OCI-LY7 (cell line): ENCODE results near the gene POGLUT3. TPM values are rescaled to one million over a fixed set of nuclear protein-coding genes. Genes with fewer than 3 reads are reported as not detected.

Experiments
- BruUV-seq: library from RNA; stranded (reverse); fragments of 400-500 nt; replicated peaks from 2 replicates; lab custom pipeline; 2021; lab: Mats Ljungman, UMichigan
- CTCF ChIA-PET: fragments of 300-600 bp; sonication (Branson Sonifier 250); formaldehyde crosslinking; loops from one replicate; lab custom pipeline; 2022; ENCODE audit warnings: antibody characterized with exemption; ENCODE audit not compliant: unreplicated experiment; lab: Charles Lee
- POLR2A ChIA-PET: fragments of 300-600 bp; sonication (Branson Sonifier 250); formaldehyde crosslinking; loops from one replicate; lab custom pipeline; 2022; ENCODE audit warnings: antibody characterized with exemption; lab: Charles Lee
- DNase-seq: peaks from one replicate; pipeline ENCODE4 v3.0.0-alpha.2; 2015; ENCODE audit warnings: low spot score
- H2AFZ ChIP-seq: fragments of 200-600 bp; sonication (generic), shearing (Covaris generic); 2 replicates; pipeline ENCODE4 v1.6.1; 2014; ENCODE audit warnings: mild to moderate bottlenecking, antibody characterized with exemption, low read length, moderate library complexity
- H3K27ac ChIP-seq: fragments of 200-600 bp; sonication (generic); 2 replicates; pipeline ENCODE4 v1.5.1; 2014; ENCODE audit warnings: mixed run types, low read depth, mild to moderate bottlenecking, moderate library complexity, low read length, inconsistent platforms; ENCODE audit not compliant: poor library complexity, severe bottlenecking
- H3K36me3 ChIP-seq: fragments of 200-600 bp; sonication (generic); 2 replicates; pipeline ENCODE4 v1.6.1; 2014; ENCODE audit warnings: mild to moderate bottlenecking, antibody characterized with exemption, low read length, moderate library complexity, mixed read lengths; ENCODE audit not compliant: insufficient read depth
- H3K4me1 ChIP-seq: fragments of 200-600 bp; sonication (generic); 2 replicates; pipeline ENCODE4 v1.5.1; 2014; ENCODE audit warnings: mild to moderate bottlenecking, low read length; ENCODE audit not compliant: insufficient read depth, poor library complexity, severe bottlenecking
- H3K4me2 ChIP-seq: fragments of 200-600 bp; sonication (generic); 2 replicates; pipeline ENCODE4 v1.6.1; 2014; ENCODE audit warnings: mild to moderate bottlenecking, low read length
- H3K4me3 ChIP-seq: fragments of 200-600 bp; sonication (generic); 2 replicates; pipeline ENCODE4 v1.5.1; 2014; ENCODE audit warnings: mild to moderate bottlenecking, low read depth, low read length; ENCODE audit not compliant: poor library complexity, severe bottlenecking
- H3K79me2 ChIP-seq: fragments of 200-600 bp; sonication (generic); 2 replicates; pipeline ENCODE4 v1.6.1; 2016; ENCODE audit warnings: low read depth, mild to moderate bottlenecking, low read length, moderate library complexity, mixed read lengths; ENCODE audit not compliant: insufficient read depth
- H3K9me2 ChIP-seq: fragments of 200-600 bp; sonication (generic); 2 replicates; pipeline ENCODE4 v1.6.1; 2016; ENCODE audit warnings: mild to moderate bottlenecking, low read length, mixed read lengths; ENCODE audit not compliant: insufficient read depth
- H3K9me3 ChIP-seq: fragments of 200-600 bp; sonication (generic); 2 replicates; pipeline ENCODE4 v1.6.1; 2014; ENCODE audit warnings: mild to moderate bottlenecking, mixed run types, low read length, mixed read lengths
- H4K20me1 ChIP-seq: fragments of 200-600 bp; sonication (generic); 2 replicates; pipeline ENCODE4 v1.6.1; 2014; ENCODE audit warnings: mild to moderate bottlenecking, antibody characterized with exemption, low read length, moderate library complexity, mixed read lengths; ENCODE audit not compliant: insufficient read depth
- EZH2phosphoT487 ChIP-seq: fragments of 200-600 bp; sonication (generic); IDR thresholded peaks from 2 replicates; pipeline ENCODE4 v1.6.1; 2018; ENCODE audit warnings: low read depth, borderline replicate concordance, mild to moderate bottlenecking, mixed run types, antibody characterized with exemption, low read length, moderate library complexity, mixed read lengths
- intact Hi-C: fragments of 100-400 bp; cut with micrococcal nuclease; formaldehyde crosslinking; loops from one replicate; pipeline ENCODE4 v1.10.0; 2022; ENCODE audit not compliant: unreplicated experiment
- total RNA-seq, 2 experiments: library from RNA; depleted of rRNA in 1 of 2; stranded (reverse); fragments of >200 nt in 1 of 2; shearing (Covaris generic) in 1 of 2; gene quantifications; 2 replicates each; pipeline ENCODE4 v1.2.3, GENCODE V29; 2014 to 2022
- TF ChIP-seq, protein P1 (sequence below): fragments of 200-600 bp; sonication (generic); conservative IDR thresholded peaks from 2 replicates; pipeline ENCODE4 v1.5.1; 2014; ENCODE audit warnings: mild to moderate bottlenecking, antibody characterized with exemption, low read length, moderate library complexity, mixed read lengths

The POGLUT3 gene
- total RNA-seq, 2 experiments from 2014 or later: not detected

DNA sequence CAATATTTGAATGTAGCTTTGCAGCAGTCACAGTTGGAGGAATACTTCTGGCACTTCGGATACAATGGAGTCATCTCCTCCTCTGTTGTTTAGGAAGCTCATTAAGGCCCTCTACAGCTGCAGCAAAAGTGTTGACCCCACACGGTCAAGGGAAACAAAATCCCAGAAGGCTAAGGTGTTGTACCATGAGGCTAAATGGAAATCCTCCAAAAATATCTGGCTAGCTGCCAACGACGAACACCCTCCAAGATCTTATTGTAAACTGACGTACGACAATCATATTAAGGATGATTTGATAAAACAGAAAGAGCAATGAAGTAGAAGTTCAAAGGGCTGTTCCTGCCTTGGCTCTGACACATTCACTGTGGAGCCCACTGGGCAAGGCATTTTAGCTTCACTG is 4.0 kb downstream of the POGLUT3 start:
- DNase-seq: no peak
- H4K20me1 ChIP-seq: no peaks in the 10 kb centered on the region
- H2AFZ ChIP-seq: no peak overlapping the region
- no peak overlapping the region for H3K27ac ChIP-seq
- ChIA-PET POLR2A (no interaction called here), CTCF (no interaction called here)
- intact Hi-C loops: no loop called here
- H3K4me1 ChIP-seq: no peaks in the 10 kb centered on the region
- no peak overlapping the region for H3K4me3 ChIP-seq
- H3K79me2 ChIP-seq: no peaks in the 10 kb centered on the region
- no peaks in the 10 kb centered on the region for H3K9me3 ChIP-seq
- TF ChIP-seq EZH2phosphoT487: no peak
- TF ChIP-seq, protein P1, sequence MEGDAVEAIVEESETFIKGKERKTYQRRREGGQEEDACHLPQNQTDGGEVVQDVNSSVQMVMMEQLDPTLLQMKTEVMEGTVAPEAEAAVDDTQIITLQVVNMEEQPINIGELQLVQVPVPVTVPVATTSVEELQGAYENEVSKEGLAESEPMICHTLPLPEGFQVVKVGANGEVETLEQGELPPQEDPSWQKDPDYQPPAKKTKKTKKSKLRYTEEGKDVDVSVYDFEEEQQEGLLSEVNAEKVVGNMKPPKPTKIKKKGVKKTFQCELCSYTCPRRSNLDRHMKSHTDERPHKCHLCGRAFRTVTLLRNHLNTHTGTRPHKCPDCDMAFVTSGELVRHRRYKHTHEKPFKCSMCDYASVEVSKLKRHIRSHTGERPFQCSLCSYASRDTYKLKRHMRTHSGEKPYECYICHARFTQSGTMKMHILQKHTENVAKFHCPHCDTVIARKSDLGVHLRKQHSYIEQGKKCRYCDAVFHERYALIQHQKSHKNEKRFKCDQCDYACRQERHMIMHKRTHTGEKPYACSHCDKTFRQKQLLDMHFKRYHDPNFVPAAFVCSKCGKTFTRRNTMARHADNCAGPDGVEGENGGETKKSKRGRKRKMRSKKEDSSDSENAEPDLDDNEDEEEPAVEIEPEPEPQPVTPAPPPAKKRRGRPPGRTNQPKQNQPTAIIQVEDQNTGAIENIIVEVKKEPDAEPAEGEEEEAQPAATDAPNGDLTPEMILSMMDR: no peak
- no TSS peak for BruUV-seq
- H3K36me3 ChIP-seq: no peaks in the 10 kb centered on the region
- H3K4me2 ChIP-seq: no peak overlapping the region
- no peaks in the 10 kb centered on the region for H3K9me2 ChIP-seq

DNA sequence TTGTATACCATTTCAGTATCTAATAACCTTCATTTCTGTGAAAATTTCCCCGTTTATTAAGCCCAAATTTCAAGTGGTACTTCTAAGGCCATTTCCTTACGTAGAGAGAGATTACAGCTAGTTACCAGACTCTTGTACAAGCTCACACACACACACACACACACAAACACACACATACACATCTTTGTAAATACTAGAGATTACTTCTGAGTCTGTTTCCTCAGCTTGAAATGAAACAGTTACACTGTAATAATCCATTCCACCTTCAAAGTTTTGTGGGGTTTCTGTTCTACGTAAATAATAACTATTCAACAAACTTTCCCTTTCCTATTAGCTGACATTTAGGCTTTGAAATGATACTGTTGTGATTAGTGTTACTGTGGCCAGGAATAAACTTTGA is 6.2 kb downstream of the POGLUT3 start:
- intact Hi-C loops: no loop called here
- H3K79me2 ChIP-seq: no peaks in the 10 kb centered on the region
- ChIA-PET POLR2A (interaction anchor here (1.1 kb wide), 1 partner anchor 11 kb away, joined by 3 read pairs; no protein-coding TSS in a partner anchor), CTCF (no interaction called here)
- TF ChIP-seq, protein P1: no peak
- no peak for TF ChIP-seq EZH2phosphoT487
- no peak overlapping the region for H3K4me2 ChIP-seq
- no peaks in the 10 kb centered on the region for H4K20me1 ChIP-seq
- H3K36me3 ChIP-seq: no peaks in the 10 kb centered on the region
- no TSS peak for BruUV-seq
- H2AFZ ChIP-seq: no peak overlapping the region
- no peaks in the 10 kb centered on the region for H3K9me3 ChIP-seq
- no peak for DNase-seq
- H3K4me3 ChIP-seq: no peak overlapping the region
- no peaks in the 10 kb centered on the region for H3K9me2 ChIP-seq
- no peaks in the 10 kb centered on the region for H3K4me1 ChIP-seq
- H3K27ac ChIP-seq: no peak overlapping the region

DNA sequence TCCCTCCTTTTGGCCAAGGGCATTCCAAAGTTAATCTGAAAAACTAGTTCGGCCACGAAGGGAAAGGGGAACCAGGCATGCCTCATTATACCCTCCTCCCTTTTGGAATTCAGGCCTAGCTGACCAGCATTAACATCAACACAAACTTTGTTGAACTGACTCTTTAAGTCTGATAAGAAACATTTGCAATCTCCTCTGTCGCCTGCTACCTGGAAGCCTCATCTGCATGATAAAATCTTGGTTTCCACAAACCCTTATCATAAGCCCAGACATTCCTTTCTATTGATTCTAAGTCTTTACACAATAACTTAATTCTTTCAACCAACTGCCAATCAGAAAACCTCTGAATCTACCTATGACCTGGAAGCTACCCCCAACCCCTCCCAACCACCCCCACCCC is 11.4 kb downstream of the POGLUT3 start:
- POLR2A ChIA-PET: no interaction called here
- no TSS peak for BruUV-seq

More for the DNA sequence above, 11.4 kb downstream of the POGLUT3 start:
- no peaks in the 10 kb centered on the region for H3K79me2 ChIP-seq
- no peak for TF ChIP-seq EZH2phosphoT487
- TF ChIP-seq, protein P1: no peak
- H3K4me1 ChIP-seq: no peaks in the 10 kb centered on the region
- H3K9me3 ChIP-seq: no peaks in the 10 kb centered on the region
- no peak overlapping the region for H3K4me3 ChIP-seq
- DNase-seq: no peak
- CTCF ChIA-PET: no interaction called here
- no peaks in the 10 kb centered on the region for H4K20me1 ChIP-seq
- H3K36me3 ChIP-seq: no peaks in the 10 kb centered on the region
- no peak overlapping the region for H2AFZ ChIP-seq
- H3K9me2 ChIP-seq: no peaks in the 10 kb centered on the region
- no peak overlapping the region for H3K4me2 ChIP-seq
- intact Hi-C loops: no loop called here
- no peak overlapping the region for H3K27ac ChIP-seq
